Osteoblast (primary cell): ENCODE results near the gene NOS1. TPM values are rescaled to one million over a fixed set of nuclear protein-coding genes. Genes with fewer than 3 reads are reported as not detected.

Experiments used
- DNase-seq: peaks from one replicate; pipeline ENCODE4 v3.0.0; 2011; ENCODE audit warnings: low spot score, mixed read lengths; ENCODE audit not compliant: insufficient read length; ENCODE audit errors: missing footprints
- H2AFZ ChIP-seq: 2 replicates; pipeline ENCODE4 v1.6.0; 2011; ENCODE audit warnings: mild to moderate bottlenecking, low read length
- H3K27ac ChIP-seq: 2 replicates; pipeline ENCODE4 v1.5.1; 2011; ENCODE audit warnings: mild to moderate bottlenecking, low read depth, low read length, moderate library complexity
- H3K27me3 ChIP-seq: 2 replicates; pipeline ENCODE4 v1.6.0; 2012; ENCODE audit warnings: mild to moderate bottlenecking, control low read depth, inconsistent platforms, low read length, moderate library complexity; ENCODE audit not compliant: insufficient read depth
- H3K36me3 ChIP-seq: 2 replicates; pipeline ENCODE4 v1.5.1; 2011; ENCODE audit warnings: mild to moderate bottlenecking, low read length, control low read depth, moderate library complexity; ENCODE audit not compliant: insufficient read depth
- H3K4me1 ChIP-seq: 2 replicates; pipeline ENCODE4 v1.5.1; 2011; ENCODE audit warnings: mild to moderate bottlenecking, low read length, control low read depth, moderate library complexity; ENCODE audit not compliant: insufficient read depth
- H3K4me2 ChIP-seq: 2 replicates; pipeline ENCODE4 v1.6.0; 2011; ENCODE audit warnings: mild to moderate bottlenecking, low read length; ENCODE audit not compliant: insufficient read depth
- H3K4me3 ChIP-seq: fragments of 200-600 bp; sonication (generic); 3 replicates; pipeline ENCODE4 v1.5.1; 2012; ENCODE audit warnings: mild to moderate bottlenecking, low read length, inconsistent platforms; ENCODE audit not compliant: insufficient read depth
- H3K79me2 ChIP-seq: 2 replicates; pipeline ENCODE4 v1.6.0; 2012; ENCODE audit warnings: mild to moderate bottlenecking, low read length, control low read depth, inconsistent platforms; ENCODE audit not compliant: insufficient read depth
- H3K9me3 ChIP-seq: 2 replicates; pipeline ENCODE4 v1.5.1; 2011; ENCODE audit warnings: low read depth, low read length, control low read depth
- H4K20me1 ChIP-seq: 2 replicates; pipeline ENCODE4 v1.6.0; 2012; ENCODE audit warnings: mild to moderate bottlenecking, low read length, control low read depth; ENCODE audit not compliant: insufficient read depth
- CTCF ChIP-seq: IDR thresholded peaks from 2 replicates; pipeline ENCODE4 v1.5.1; 2011; ENCODE audit warnings: mild to moderate bottlenecking, low read depth, low read length, moderate library complexity; ENCODE audit errors: extremely low read depth
- total RNA-seq: library from RNA; depleted of rRNA; stranded (reverse); fragments of >200 nt; gene quantifications from 2 replicates; pipeline ENCODE4 v1.2.3, GENCODE V29; 2012

The NOS1 gene
- total RNA-seq, 1 donor, result not detected

- H3K36me3 ChIP-seq, result no peaks in the 10 kb centered on the region
- no peaks in the 10 kb centered on the region for H3K4me1 ChIP-seq
- no peak for TF ChIP-seq CTCF
- H3K9me3 ChIP-seq, result no peaks in the 10 kb centered on the region
- no peak overlapping the region for H3K4me2 ChIP-seq
- no peak overlapping the region for H3K4me3 ChIP-seq
- no peaks in the 10 kb centered on the region for H3K27me3 ChIP-seq
- DNase-seq, result no peak
- no peaks in the 10 kb centered on the region for H4K20me1 ChIP-seq
- H3K79me2 ChIP-seq, result no peaks in the 10 kb centered on the region
- no peak overlapping the region for H3K27ac ChIP-seq
- H2AFZ ChIP-seq, result no peak overlapping the region
Observed at GRCh38 chr12:117342682-117343081, 18.7 kb downstream of the NOS1 start.

- Histone ChIP-seq H3K79me2 (no peaks in the 10 kb centered on the region), H4K20me1 (no peaks in the 10 kb centered on the region), H3K4me1 (no peaks in the 10 kb centered on the region), H3K36me3 (no peaks in the 10 kb centered on the region), H3K4me3 (no peak overlapping the region), H3K9me3 (no peaks in the 10 kb centered on the region), H3K27me3 (no peaks in the 10 kb centered on the region), H3K4me2 (no peak overlapping the region), H3K27ac (no peak overlapping the region), H2AFZ (no peak overlapping the region)
- TF ChIP-seq CTCF, result no peak
- DNase-seq, result no peak
Observed at GRCh38 chr12:117342247-117342646, 19.2 kb downstream of the NOS1 start.

DNA sequence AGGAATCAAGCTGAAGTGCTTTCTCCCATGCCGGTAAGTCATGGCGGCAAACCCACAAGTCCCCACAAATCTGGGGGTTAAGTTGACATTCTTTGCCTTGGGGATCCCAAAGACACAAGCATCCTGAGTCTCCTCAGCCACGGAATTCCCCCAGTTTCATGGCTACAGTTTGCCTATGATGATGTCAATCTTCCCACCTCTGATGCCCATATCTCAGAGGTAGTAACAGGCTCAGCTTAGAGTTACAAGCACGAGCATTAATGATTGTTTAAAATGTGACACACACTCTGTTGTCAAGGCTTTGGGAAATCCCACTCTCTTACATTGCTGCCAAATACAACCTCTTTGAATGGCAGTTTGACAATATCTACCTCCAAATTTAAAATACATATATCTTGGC lies 22.3 kb downstream of the NOS1 start:
- H3K27ac ChIP-seq, result no peak overlapping the region
- H3K4me2 ChIP-seq, result no peak overlapping the region
- H2AFZ ChIP-seq, result no peak overlapping the region
- no peaks in the 10 kb centered on the region for H3K79me2 ChIP-seq
- no peak overlapping the region for H3K4me3 ChIP-seq
- no peak for TF ChIP-seq CTCF
- no peak for DNase-seq
- no peaks in the 10 kb centered on the region for H3K9me3 ChIP-seq
- H3K4me1 ChIP-seq, result no peaks in the 10 kb centered on the region
- H4K20me1 ChIP-seq, result no peaks in the 10 kb centered on the region
- no peaks in the 10 kb centered on the region for H3K27me3 ChIP-seq
- H3K36me3 ChIP-seq, result no peaks in the 10 kb centered on the region

DNA sequence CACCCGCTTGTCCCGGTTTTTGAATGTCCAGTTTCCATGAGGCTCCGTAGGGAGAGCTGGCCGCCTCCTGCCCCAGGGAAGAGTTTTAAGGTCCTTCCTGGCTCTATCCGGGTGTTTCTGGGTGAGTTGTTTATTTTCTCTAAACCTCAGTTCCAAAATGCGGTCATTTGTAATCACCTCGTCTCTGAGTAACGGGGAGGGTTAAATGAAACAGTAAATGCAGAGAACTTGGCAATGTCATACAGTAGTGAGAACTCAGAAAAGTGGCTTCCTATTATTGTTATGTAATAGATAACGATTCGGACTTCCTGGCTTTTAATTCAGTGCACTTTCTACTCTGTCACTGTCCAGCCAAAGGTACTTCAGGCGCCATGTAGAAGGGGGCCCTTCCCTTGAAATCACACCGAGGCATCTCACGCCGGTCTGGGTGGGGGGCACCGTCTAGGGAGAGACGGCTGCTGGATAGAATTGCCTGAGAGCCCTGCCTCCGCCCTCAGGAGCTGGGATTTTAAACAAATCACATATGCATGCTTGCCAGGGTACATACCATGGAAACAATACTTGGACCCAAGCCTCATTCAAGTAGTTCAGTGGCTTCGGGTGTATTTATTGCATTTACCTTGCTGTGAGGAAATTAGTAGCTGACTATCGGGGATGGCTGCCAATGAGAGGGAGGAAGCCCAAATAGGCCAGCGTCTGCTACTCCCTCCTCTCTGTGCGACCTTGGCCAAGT lies 26.4 kb downstream of the NOS1 start:
- no peaks in the 10 kb centered on the region for H3K4me1 ChIP-seq
- H4K20me1 ChIP-seq, result no peaks in the 10 kb centered on the region
- no peak for DNase-seq
- no peak overlapping the region for H3K4me2 ChIP-seq
- H3K27me3 ChIP-seq, result no peaks in the 10 kb centered on the region
- TF ChIP-seq CTCF, result no peak
- no peak overlapping the region for H3K27ac ChIP-seq
- no peaks in the 10 kb centered on the region for H3K9me3 ChIP-seq
- no peaks in the 10 kb centered on the region for H3K79me2 ChIP-seq
- H3K4me3 ChIP-seq, result no peak overlapping the region
- H3K36me3 ChIP-seq, result no peaks in the 10 kb centered on the region
- no peak overlapping the region for H2AFZ ChIP-seq
